UCSD-AML1 (cell line): Measurements from ENCODE around the gene KSR1.
"Not testable (repeated sequence)": the region's sequence is repeated elsewhere in the genome, so short reads cannot be mapped to it uniquely, and the experiment has no call there.

Experiments used
- DNase-seq: peaks from one replicate; lab custom pipeline; 2025; ENCODE audit not compliant: unreplicated experiment; lab: John Stamatoyannopoulos, UW

The KSR1 gene

GRCh38 chr17:27670791-27671590 is 214.7 kb downstream of the KSR1 start:
- no peak for DNase-seq

- DNase-seq = no peak
Observed at GRCh38 chr17:27671591-27671910, 215.3 kb downstream of the KSR1 start.

GRCh38 chr17:27671977-27672480 is 215.8 kb downstream of the KSR1 start:
- DNase-seq = not testable (repeated sequence)

GRCh38 chr17:27674335-27674734 is 218.1 kb downstream of the KSR1 start:
- DNase-seq = no peak
